ENCODE data around the gene CYP27B1. TPM values are rescaled to one million over a fixed set of nuclear protein-coding genes. Genes with fewer than 3 reads are reported as not detected.

Gene CYP27B1
- total RNA-seq, 1 donor from 2014 or later: 5.2 TPM

DNA sequence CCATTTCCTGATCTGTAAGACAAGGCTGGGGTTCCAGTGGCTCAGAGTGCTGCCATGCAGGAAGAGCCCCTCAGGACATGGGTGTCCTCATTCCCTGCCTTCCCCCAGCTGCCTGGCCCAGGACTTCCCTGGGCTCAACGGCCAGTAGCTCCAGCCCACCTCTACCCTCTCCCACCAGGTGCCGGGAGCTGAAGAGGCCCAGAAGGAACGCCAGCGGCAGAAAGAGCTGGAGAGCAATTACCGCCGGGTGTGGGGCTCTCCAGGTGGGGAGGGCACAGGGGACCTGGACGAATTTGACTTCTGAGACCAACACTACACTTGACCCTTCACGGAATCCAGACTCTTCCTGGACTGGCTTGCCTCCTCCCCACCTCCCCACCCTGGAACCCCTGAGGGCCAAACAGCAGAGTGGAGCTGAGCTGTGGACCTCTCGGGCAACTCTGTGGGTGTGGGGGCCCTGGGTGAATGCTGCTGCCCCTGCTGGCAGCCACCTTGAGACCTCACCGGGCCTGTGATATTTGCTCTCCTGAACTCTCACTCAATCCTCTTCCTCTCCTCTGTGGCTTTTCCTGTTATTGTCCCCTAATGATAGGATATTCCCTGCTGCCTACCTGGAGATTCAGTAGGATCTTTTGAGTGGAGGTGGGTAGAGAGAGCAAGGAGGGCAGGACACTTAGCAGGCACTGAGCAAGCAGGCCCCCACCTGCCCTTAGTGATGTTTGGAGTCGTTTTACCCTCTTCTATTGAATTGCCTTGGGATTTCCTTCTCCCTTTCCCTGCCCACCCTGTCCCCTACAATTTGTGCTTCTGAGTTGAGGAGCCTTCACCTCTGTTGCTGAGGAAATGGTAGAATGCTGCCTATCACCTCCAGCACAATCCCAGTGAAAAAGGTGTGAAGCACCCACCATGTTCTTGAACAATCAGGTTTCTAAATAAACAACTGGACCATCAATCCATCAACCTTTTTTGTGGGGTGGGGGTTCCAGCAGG lies 46.0 kb downstream of the CYP27B1 start:
- DNase-seq (ENCODE audit: low read depth): no peak
- peaks cover 12% of the 10 kb centered on the region for H3K27me3 ChIP-seq (ENCODE audit: control insufficient read depth, insufficient read depth, low read length)
- H3K4me3 ChIP-seq (ENCODE audit: low read depth, low read length): no peak overlapping the region
- H3K36me3 ChIP-seq (ENCODE audit: control insufficient read depth, insufficient read depth, low read length): peaks cover 2% of the 10 kb centered on the region
- TF ChIP-seq, protein P1, sequence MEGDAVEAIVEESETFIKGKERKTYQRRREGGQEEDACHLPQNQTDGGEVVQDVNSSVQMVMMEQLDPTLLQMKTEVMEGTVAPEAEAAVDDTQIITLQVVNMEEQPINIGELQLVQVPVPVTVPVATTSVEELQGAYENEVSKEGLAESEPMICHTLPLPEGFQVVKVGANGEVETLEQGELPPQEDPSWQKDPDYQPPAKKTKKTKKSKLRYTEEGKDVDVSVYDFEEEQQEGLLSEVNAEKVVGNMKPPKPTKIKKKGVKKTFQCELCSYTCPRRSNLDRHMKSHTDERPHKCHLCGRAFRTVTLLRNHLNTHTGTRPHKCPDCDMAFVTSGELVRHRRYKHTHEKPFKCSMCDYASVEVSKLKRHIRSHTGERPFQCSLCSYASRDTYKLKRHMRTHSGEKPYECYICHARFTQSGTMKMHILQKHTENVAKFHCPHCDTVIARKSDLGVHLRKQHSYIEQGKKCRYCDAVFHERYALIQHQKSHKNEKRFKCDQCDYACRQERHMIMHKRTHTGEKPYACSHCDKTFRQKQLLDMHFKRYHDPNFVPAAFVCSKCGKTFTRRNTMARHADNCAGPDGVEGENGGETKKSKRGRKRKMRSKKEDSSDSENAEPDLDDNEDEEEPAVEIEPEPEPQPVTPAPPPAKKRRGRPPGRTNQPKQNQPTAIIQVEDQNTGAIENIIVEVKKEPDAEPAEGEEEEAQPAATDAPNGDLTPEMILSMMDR (IDR thresholded peaks at IDR 0.05; ENCODE audit: insufficient read depth, low read length, poor library complexity, severe bottlenecking): no peak

DNA sequence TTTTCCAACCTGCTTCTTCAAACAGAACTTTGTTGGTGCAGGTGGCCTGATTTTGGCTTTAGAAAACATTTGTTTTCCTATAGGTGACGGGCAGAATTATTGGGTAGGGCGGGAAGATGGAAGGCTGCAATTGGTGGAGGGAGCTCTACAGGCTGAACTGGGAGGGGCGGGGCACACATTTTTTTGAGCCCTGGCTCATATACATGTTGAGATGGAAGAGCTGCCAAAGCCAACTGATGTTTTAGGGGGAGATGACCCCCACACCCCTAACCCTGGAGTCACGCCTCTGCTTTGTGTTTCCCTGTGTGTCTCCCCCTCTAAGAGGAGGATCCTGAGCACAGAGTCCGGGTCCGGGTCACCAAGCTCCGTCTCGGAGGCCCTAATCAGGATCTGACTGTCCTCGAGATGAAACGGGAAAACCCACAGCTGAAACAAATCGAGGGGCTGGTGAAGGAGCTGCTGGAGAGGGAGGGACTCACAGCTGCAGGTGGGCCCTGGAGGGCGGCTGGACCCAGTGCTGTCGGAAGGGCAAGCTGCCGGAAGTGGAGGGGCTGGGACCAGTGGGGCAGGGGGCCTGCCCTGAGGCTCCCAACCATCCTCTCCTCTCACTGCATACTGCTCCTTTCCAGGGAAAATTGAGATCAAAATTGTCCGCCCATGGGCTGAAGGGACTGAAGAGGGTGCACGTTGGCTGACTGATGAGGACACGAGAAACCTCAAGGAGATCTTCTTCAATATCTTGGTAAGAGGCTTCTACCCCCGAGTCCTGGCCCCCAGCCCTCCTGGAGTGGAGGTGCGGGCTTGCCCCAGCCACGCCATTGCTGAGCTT lies 46.9 kb downstream of the CYP27B1 start:
- TF ChIP-seq, protein P1 (IDR thresholded peaks at IDR 0.05; ENCODE audit: insufficient read depth, low read length, poor library complexity, severe bottlenecking): no peak
- Histone ChIP-seq H3K36me3 (ENCODE audit: control insufficient read depth, insufficient read depth, low read length) (peaks cover 2% of the 10 kb centered on the region), H3K4me3 (ENCODE audit: low read depth, low read length) (no peak overlapping the region), H3K27me3 (ENCODE audit: control insufficient read depth, insufficient read depth, low read length) (peaks cover 9% of the 10 kb centered on the region)
- DNase-seq (ENCODE audit: low read depth): no peak

DNA sequence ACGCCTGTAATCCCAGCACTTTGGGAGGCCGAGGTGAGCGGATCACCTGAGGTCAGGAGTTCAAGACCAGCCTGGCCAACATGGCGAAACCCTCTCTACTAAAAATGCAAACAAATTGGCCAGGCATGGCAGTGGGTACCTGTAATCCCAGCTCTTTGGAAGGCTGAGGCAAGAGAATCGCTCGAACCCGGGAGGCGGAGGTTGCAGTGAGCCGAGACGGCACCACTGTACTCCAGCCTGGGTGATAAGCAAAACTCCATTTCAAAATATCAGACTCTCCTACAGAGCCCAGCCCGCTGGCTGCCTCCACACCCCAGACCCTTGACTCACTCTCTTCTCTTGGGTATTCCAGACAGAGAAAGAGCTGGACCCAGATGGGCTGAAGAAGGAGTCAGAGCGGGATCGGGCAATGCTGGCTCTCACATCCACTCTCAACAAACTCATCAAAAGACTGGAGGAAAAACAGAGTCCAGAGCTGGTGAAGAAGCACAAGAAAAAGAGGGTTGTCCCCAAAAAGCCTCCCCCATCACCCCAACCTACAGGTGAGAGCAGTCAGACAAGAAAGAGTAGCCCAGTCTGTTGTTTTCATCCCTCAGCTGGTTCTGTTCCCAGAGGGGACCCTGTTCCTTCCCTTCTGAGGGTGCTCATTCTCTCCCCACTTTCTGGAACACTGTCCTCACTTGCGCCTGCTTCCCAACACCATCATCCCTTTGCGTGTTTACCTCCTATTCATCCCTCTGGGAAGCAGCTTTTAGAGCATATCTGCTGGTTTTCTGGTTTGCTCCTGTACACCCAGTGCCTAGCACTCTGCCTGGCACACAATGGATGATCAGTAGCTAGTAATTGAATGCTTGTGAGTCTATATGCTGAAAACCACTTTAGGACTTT lies 48.0 kb downstream of the CYP27B1 start:
- TF ChIP-seq, protein P1 (IDR thresholded peaks at IDR 0.05; ENCODE audit: insufficient read depth, low read length, poor library complexity, severe bottlenecking): no peak
- Histone ChIP-seq H3K36me3 (ENCODE audit: control insufficient read depth, insufficient read depth, low read length) (peaks cover 2% of the 10 kb centered on the region), H3K27me3 (ENCODE audit: control insufficient read depth, insufficient read depth, low read length) (peaks cover 2% of the 10 kb centered on the region), H3K4me3 (ENCODE audit: low read depth, low read length) (no peak overlapping the region)
- DNase-seq (ENCODE audit: low read depth): no peak

DNA sequence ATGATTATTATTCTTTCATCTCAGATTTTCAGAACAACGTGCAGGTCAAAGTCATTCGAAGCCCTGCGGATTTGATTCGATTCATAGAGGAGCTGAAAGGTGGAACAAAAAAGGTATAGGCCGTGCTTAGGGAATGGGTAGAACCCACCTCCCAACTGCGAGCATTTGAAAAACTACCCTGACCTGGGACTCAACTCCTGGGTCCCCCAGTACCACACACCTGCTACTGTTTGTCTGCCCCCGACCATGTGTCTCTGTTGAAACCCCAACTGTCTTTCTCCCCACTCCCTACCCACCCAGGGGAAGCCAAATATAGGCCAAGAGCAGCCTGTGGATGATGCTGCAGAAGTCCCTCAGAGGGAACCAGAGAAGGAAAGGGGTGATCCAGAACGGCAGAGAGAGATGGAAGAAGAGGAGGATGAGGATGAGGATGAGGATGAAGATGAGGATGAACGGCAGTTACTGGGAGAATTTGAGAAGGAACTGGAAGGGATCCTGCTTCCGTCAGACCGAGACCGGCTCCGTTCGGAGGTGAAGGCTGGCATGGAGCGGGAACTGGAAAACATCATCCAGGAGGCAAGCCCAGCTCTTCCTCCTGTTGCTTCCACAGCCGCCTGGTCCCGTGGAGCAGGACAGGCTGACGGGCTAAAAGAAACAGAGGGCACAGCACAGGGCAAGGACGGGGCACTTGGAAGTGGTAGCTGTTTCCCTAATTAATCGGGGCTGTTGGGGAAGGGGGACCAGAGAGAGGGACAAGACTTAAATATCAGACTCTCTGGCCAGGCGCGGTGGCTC lies 48.8 kb downstream of the CYP27B1 start:
- Histone ChIP-seq H3K36me3 (ENCODE audit: control insufficient read depth, insufficient read depth, low read length) (peaks cover 2% of the 10 kb centered on the region), H3K4me3 (ENCODE audit: low read depth, low read length) (no peak overlapping the region), H3K27me3 (ENCODE audit: control insufficient read depth, insufficient read depth, low read length) (no peaks in the 10 kb centered on the region)
- TF ChIP-seq, protein P1 (IDR thresholded peaks at IDR 0.05; ENCODE audit: insufficient read depth, low read length, poor library complexity, severe bottlenecking): no peak
- no peak for DNase-seq (ENCODE audit: low read depth)

DNA sequence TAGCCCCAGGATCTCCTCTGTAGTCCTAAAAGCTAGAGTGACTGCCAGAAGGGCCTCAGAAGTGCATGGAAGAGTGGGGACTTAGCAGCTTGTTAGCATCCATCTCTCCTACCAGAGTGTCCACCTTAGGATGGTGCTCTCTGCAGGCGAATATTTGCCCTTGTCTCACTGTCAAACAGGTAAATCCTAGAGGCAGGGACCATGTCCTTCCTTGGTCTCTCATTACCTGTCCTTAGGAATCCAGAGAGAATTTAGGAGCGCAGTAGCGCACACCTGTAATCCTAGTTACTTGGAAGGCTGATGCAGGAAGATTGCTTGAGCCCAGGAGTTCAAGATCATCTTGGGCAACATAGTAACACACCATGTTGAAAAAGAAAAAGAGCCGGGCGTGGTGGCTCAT lies 49.7 kb downstream of the CYP27B1 start:
- peaks cover 2% of the 10 kb centered on the region for H3K36me3 ChIP-seq (ENCODE audit: control insufficient read depth, insufficient read depth, low read length)
- DNase-seq (ENCODE audit: low read depth): no peak
- TF ChIP-seq, protein P1 (IDR thresholded peaks at IDR 0.05; ENCODE audit: insufficient read depth, low read length, poor library complexity, severe bottlenecking): no peak
- H3K4me3 ChIP-seq (ENCODE audit: low read depth, low read length): no peak overlapping the region
- H3K27me3 ChIP-seq (ENCODE audit: control insufficient read depth, insufficient read depth, low read length): no peaks in the 10 kb centered on the region

Measured in kidney epithelial cell (primary cell).